Measurements from ENCODE around the gene REV3L.

REV3L gene

GRCh38 chr6:111430605-111431376 lies 52.2 kb downstream of the REV3L start:
- H3K9me2 ChIP-seq (replicated peaks; ENCODE audit: insufficient read depth, low read length), result no peaks in the 10 kb centered on the region
- no peak overlapping the region for H3K4me2 ChIP-seq (ENCODE audit: low read depth, low read length)
- no peaks in the 10 kb centered on the region for H3K27me3 ChIP-seq (replicated peaks; ENCODE audit: insufficient read depth, low read length)
- TF ChIP-seq EZH2phosphoT487 (IDR thresholded peaks at IDR 0.05; ENCODE audit: low read length), result no peak
- TF ChIP-seq EZH2 (optimal IDR thresholded peaks at IDR 0.05; ENCODE audit: low read depth, low read length), result no peak
- no peak for TF ChIP-seq CTCF (IDR thresholded peaks at IDR 0.05; ENCODE audit: low read length)
- no peak for DNase-seq
- no peaks in the 10 kb centered on the region for H3K36me3 ChIP-seq (replicated peaks; ENCODE audit: insufficient read depth, low read length)
- peaks cover 28% of the 10 kb centered on the region for H3K4me1 ChIP-seq (ENCODE audit: low read length)
- H3K9me3 ChIP-seq (replicated peaks; ENCODE audit: insufficient read depth, low read length), result no peaks in the 10 kb centered on the region
- H4K20me1 ChIP-seq (ENCODE audit: insufficient read depth, low read length), result no peaks in the 10 kb centered on the region
- no peak overlapping the region for H2AFZ ChIP-seq (ENCODE audit: low read length)
- H3K79me2 ChIP-seq (ENCODE audit: low read length), result peaks cover 87% of the 10 kb centered on the region
- no peak overlapping the region for H3K9ac ChIP-seq (ENCODE audit: low read length)
- H3F3A ChIP-seq (ENCODE audit: insufficient read depth, low read length), result peaks cover 6% of the 10 kb centered on the region; the same call in 1 of the 2 replicates
- no peak overlapping the region for H3K4me3 ChIP-seq (ENCODE audit: low read length)
- H3K27ac ChIP-seq (ENCODE audit: low read length), result no peak overlapping the region

GRCh38 chr6:111429571-111429970 lies 53.4 kb downstream of the REV3L start:
- Histone ChIP-seq H4K20me1 (ENCODE audit: insufficient read depth, low read length) (no peaks in the 10 kb centered on the region), H3K9me2 (replicated peaks; ENCODE audit: insufficient read depth, low read length) (no peaks in the 10 kb centered on the region), H3K79me2 (ENCODE audit: low read length) (peaks cover 92% of the 10 kb centered on the region), H3K36me3 (replicated peaks; ENCODE audit: insufficient read depth, low read length) (no peaks in the 10 kb centered on the region), H3K27ac (ENCODE audit: low read length) (no peak overlapping the region), H3K4me2 (ENCODE audit: low read depth, low read length) (no peak overlapping the region), H3K9ac (ENCODE audit: low read length) (no peak overlapping the region), H3K4me1 (ENCODE audit: low read length) (peaks cover 26% of the 10 kb centered on the region), H3K4me3 (ENCODE audit: low read length) (no peak overlapping the region), H3F3A (ENCODE audit: insufficient read depth, low read length) (peaks cover 6% of the 10 kb centered on the region; the same call in 1 of the 2 replicates), H3K27me3 (replicated peaks; ENCODE audit: insufficient read depth, low read length) (no peaks in the 10 kb centered on the region), H3K9me3 (replicated peaks; ENCODE audit: insufficient read depth, low read length) (no peaks in the 10 kb centered on the region), H2AFZ (ENCODE audit: low read length) (no peak overlapping the region)
- TF ChIP-seq EZH2phosphoT487 (IDR thresholded peaks at IDR 0.05; ENCODE audit: low read length) (no peak), EZH2 (optimal IDR thresholded peaks at IDR 0.05; ENCODE audit: low read depth, low read length) (no peak), CTCF (IDR thresholded peaks at IDR 0.05; ENCODE audit: low read length) (no peak)
- no peak for DNase-seq

- no peak for TF ChIP-seq CTCF (IDR thresholded peaks at IDR 0.05; ENCODE audit: low read length)
- DNase-seq, result no peak
- no peak overlapping the region for H3K4me3 ChIP-seq (ENCODE audit: low read length)
- H3K27me3 ChIP-seq (replicated peaks; ENCODE audit: insufficient read depth, low read length), result no peaks in the 10 kb centered on the region
- no peaks in the 10 kb centered on the region for H3K9me2 ChIP-seq (replicated peaks; ENCODE audit: insufficient read depth, low read length)
- no peak overlapping the region for H3K4me2 ChIP-seq (ENCODE audit: low read depth, low read length)
- H4K20me1 ChIP-seq (ENCODE audit: insufficient read depth, low read length), result no peaks in the 10 kb centered on the region
- no peaks in the 10 kb centered on the region for H3K36me3 ChIP-seq (replicated peaks; ENCODE audit: insufficient read depth, low read length)
- H3K4me1 ChIP-seq (ENCODE audit: low read length), result peaks cover 26% of the 10 kb centered on the region
- H3K79me2 ChIP-seq (ENCODE audit: low read length), result peaks cover 95% of the 10 kb centered on the region
- H2AFZ ChIP-seq (ENCODE audit: low read length), result no peak overlapping the region
- peaks cover 6% of the 10 kb centered on the region; the same call in 1 of the 2 replicates for H3F3A ChIP-seq (ENCODE audit: insufficient read depth, low read length)
- no peaks in the 10 kb centered on the region for H3K9me3 ChIP-seq (replicated peaks; ENCODE audit: insufficient read depth, low read length)
- H3K27ac ChIP-seq (ENCODE audit: low read length), result no peak overlapping the region
- no peak overlapping the region for H3K9ac ChIP-seq (ENCODE audit: low read length)
These were observed 54.2 kb downstream of the REV3L start for GRCh38 chr6:111428811-111429210.

Data from MM.1S (cell line).